HepG2 (cell line): ENCODE measurements around the gene OSBP. TPM values are rescaled to one million over a fixed set of nuclear protein-coding genes. Genes with fewer than 3 reads are reported as not detected.
A peak's percentile ranks its signal among the peaks of the same experiment; 100 is the strongest.

ENCODE experiments used
- ATAC-seq: fragments of 200-7000 bp; cut with Tn5 transposase; 3 replicates; pipeline ENCODE4 v1.9.1; 2020; ENCODE audit warnings: mild to moderate bottlenecking, moderate library complexity
- BruUV-seq: library from RNA; stranded (reverse); fragments of 400-500 nt; replicated peaks from 2 replicates; lab custom pipeline; 2021; lab: Mats Ljungman, UMichigan
- CTCF ChIA-PET: fragments of 300-600 bp; formaldehyde crosslinking; extraction: SDS; loops from one replicate; lab custom pipeline; 2021; ENCODE audit warnings: low total read pairs, inconsistent platforms, low intra/inter-chr PET ratio; lab: Yijun Ruan, JAX
- POLR2A ChIA-PET: fragments of 350-600 bp; sonication (Branson Sonifier 250); formaldehyde crosslinking; loops from one replicate; lab custom pipeline; 2020; ENCODE audit warnings: antibody characterized with exemption, inconsistent platforms; lab: Yijun Ruan, JAX
- DNase-seq: peaks from one replicate; pipeline ENCODE4 v3.0.0-alpha.2; 2015; ENCODE audit warnings: low spot score
- FAIRE-seq: peaks from 3 replicates; lab custom pipeline; 2011; peaks lifted over from hg19 to GRCh38; lab: Jason Lieb, UNC
- H2AFZ ChIP-seq: one replicate; pipeline ENCODE4 v1.6.1; 2011; ENCODE audit warnings: low read length, inconsistent platforms
- H3K27ac ChIP-seq: fragments of 300-600 bp; 3 replicates; pipeline ENCODE4 v1.8.0; 2011; ENCODE audit warnings: mixed run types, mild to moderate bottlenecking, mixed read lengths, low read length, inconsistent platforms; ENCODE audit not compliant: insufficient read depth; ENCODE audit errors: extremely low read length
- H3K27me3 ChIP-seq, 2 experiments: fragments of 200-600 bp in 1 of 2; 2 replicates in 1 of 2; 3 replicates in 1 of 2; pipeline versions ENCODE4 v1.6.0 to v1.8.0; 2011; ENCODE audit warnings: low read length in 2 of 2, mild to moderate bottlenecking in 2 of 2, moderate library complexity in 2 of 2, inconsistent platforms in 1 of 2; ENCODE audit not compliant: insufficient read depth in 2 of 2, control insufficient read depth in 1 of 2
- H3K36me3 ChIP-seq, 2 experiments: fragments of 200-600 bp in 1 of 2; replicated peaks in 1 of 2; 2 replicates in 1 of 2; 3 replicates in 1 of 2; pipeline versions ENCODE4 v1.5.1 to v1.8.0; 2011; ENCODE audit warnings: low read length in 2 of 2, inconsistent platforms in 1 of 2; ENCODE audit not compliant: insufficient read depth in 2 of 2, control insufficient read depth in 1 of 2
- H3K4me1 ChIP-seq: 2 replicates; pipeline ENCODE4 v1.5.1; 2012; ENCODE audit warnings: low read length, inconsistent platforms; ENCODE audit not compliant: insufficient read depth
- H3K4me2 ChIP-seq: 2 replicates; pipeline ENCODE4 v1.6.0; 2011; ENCODE audit warnings: low read depth, low read length, inconsistent platforms
- H3K4me3 ChIP-seq, 3 experiments: fragments of 200-600 bp in 1 of 3; sonication (generic), shearing (Covaris generic) in 1 of 3; replicated peaks in 1 of 3; 2 replicates each; pipeline ENCODE4 v1.5.1; 2011 to 2016; ENCODE audit warnings: low read length in 3 of 3, inconsistent platforms in 2 of 3, low read depth in 2 of 3, mild to moderate bottlenecking in 2 of 3, control low read depth in 1 of 3, mixed read lengths in 1 of 3; ENCODE audit not compliant: insufficient read depth in 1 of 3
- H3K79me2 ChIP-seq: one replicate; pipeline ENCODE4 v1.6.1; 2011; ENCODE audit warnings: low read length, inconsistent platforms; ENCODE audit not compliant: insufficient read depth
- H3K9ac ChIP-seq: 2 replicates; pipeline ENCODE4 v1.6.0; 2011; ENCODE audit warnings: mild to moderate bottlenecking, low read depth, low read length, inconsistent platforms; ENCODE audit not compliant: insufficient read depth
- H3K9me3 ChIP-seq: 2 replicates; pipeline ENCODE4 v1.5.1; 2012; ENCODE audit warnings: mild to moderate bottlenecking, low read length
- H4K20me1 ChIP-seq: 2 replicates; pipeline ENCODE4 v1.6.0; 2011; ENCODE audit warnings: inconsistent platforms, mild to moderate bottlenecking, low read length, moderate library complexity; ENCODE audit not compliant: insufficient read depth
- CEBPB ChIP-seq: IDR thresholded peaks from 2 replicates; pipeline ENCODE4 v1.6.1; 2011; ENCODE audit warnings: low read depth, low read length, improper control_type of control experiment, borderline replicate concordance
- HMGA1 ChIP-seq: sonication (generic); formaldehyde crosslinking; conservative IDR thresholded peaks from 2 replicates; pipeline ENCODE4 v1.4.0; 2020; ENCODE audit warnings: missing genetic modification reagents
- KLF6 ChIP-seq: IDR thresholded peaks from 2 replicates; pipeline ENCODE4 v1.8.0; 2016; ENCODE audit warnings: missing biosample characterization, missing genetic modification reagents
- SPEN ChIP-seq: sonication (generic); formaldehyde crosslinking; IDR thresholded peaks from 2 replicates; pipeline ENCODE4 v1.5.1; 2020; ENCODE audit warnings: low read depth, mild to moderate bottlenecking, missing genetic modification reagents
- ZNF337 ChIP-seq: sonication (generic); formaldehyde crosslinking; IDR thresholded peaks from 2 replicates; pipeline ENCODE4 v1.5.1; 2020; ENCODE audit warnings: missing genetic modification reagents, low read depth, mild to moderate bottlenecking, borderline replicate concordance
- WGBS: methylation state at CpG from one replicate; pipeline ENCODE4 v1.1.6; 2017; ENCODE audit warnings: low lambda C conversion rate; 5-methylcytosine and 5-hydroxymethylcytosine counted together
- in situ Hi-C: cut with HindIII; loops from 2 replicates; pipeline ENCODE4 v1.10.0; 2017; ENCODE audit warnings: low pct_unique_long_range_greater_than_20kb; ENCODE audit not compliant: extremely low pct_ligation_motif_present
- intact Hi-C: fragments of 100-400 bp; cut with micrococcal nuclease; formaldehyde crosslinking; loops from one replicate; pipeline ENCODE4 v1.10.0; 2022; ENCODE audit not compliant: unreplicated experiment
- polyA plus RNA-seq, 8 experiments: library from polyadenylated mRNA; depleted of rRNA in 3 of 8; stranded (reverse) in 7 of 8; unstranded in 1 of 8; fragments of >200 nt; fragmentation: Illumina TruSeq in 4 of 8; extraction: Trizol in 4 of 8; gene quantifications; 2 replicates each; pipeline versions ENCODE4 v1.2.1 to v1.2.3, GENCODE V29; 2011 to 2016; ENCODE audit warnings: low read depth in 4 of 8, missing spikeins in 1 of 8, mixed read lengths in 1 of 8; ENCODE audit not compliant: insufficient read depth in 1 of 8
- total RNA-seq, 5 experiments: library from RNA; depleted of rRNA; stranded (reverse); fragments of >200 nt; fragmentation: Illumina TruSeq; extraction: Trizol; gene quantifications; 2 replicates each; pipeline ENCODE4 v1.2.3, GENCODE V29; 2016; ENCODE audit warnings: low read depth in 1 of 5
- TF ChIP-seq, protein P1 (sequence below): sonication (generic); formaldehyde crosslinking; IDR thresholded peaks from 2 replicates; pipeline ENCODE4 v1.4.0; 2020; ENCODE audit warnings: missing genetic modification reagents
- TF ChIP-seq, protein P2 (sequence below): sonication (generic); formaldehyde crosslinking; IDR thresholded peaks from 2 replicates; pipeline ENCODE4 v1.4.0; 2020; ENCODE audit warnings: mild to moderate bottlenecking, missing genetic modification reagents

Gene OSBP
- total and polyA plus RNA-seq, 2 of the 13 experiments (the other 11 are each of a cell fraction or from before 2014, with no cell fraction given): 12.1 to 13.5 TPM

DNA sequence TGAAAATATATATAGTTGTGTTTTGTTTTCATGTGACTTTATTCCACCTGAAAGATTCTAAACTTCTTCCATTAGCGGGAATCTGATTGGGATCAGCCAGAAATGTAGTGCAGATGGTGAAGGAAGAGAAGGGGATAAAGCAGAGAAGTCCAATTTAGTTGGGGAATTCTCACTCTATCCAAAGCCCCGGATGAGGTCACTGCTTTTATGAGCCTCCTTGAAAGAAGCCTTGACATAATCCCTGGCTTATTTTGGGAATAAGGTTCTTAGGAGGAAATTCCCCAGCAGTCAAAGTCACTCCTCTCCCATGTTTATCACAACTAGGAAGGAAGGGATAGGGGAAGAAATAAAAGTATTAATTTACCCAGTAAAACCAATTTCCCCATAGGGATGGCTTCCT lies 41.1 kb downstream of the OSBP start (continued):
- TF ChIP-seq SPEN (CRISPR knock-in tag) (no peak), HMGA1 (no peak), KLF6 (CRISPR knock-in tag) (no peak)
- TF ChIP-seq, protein P1, sequence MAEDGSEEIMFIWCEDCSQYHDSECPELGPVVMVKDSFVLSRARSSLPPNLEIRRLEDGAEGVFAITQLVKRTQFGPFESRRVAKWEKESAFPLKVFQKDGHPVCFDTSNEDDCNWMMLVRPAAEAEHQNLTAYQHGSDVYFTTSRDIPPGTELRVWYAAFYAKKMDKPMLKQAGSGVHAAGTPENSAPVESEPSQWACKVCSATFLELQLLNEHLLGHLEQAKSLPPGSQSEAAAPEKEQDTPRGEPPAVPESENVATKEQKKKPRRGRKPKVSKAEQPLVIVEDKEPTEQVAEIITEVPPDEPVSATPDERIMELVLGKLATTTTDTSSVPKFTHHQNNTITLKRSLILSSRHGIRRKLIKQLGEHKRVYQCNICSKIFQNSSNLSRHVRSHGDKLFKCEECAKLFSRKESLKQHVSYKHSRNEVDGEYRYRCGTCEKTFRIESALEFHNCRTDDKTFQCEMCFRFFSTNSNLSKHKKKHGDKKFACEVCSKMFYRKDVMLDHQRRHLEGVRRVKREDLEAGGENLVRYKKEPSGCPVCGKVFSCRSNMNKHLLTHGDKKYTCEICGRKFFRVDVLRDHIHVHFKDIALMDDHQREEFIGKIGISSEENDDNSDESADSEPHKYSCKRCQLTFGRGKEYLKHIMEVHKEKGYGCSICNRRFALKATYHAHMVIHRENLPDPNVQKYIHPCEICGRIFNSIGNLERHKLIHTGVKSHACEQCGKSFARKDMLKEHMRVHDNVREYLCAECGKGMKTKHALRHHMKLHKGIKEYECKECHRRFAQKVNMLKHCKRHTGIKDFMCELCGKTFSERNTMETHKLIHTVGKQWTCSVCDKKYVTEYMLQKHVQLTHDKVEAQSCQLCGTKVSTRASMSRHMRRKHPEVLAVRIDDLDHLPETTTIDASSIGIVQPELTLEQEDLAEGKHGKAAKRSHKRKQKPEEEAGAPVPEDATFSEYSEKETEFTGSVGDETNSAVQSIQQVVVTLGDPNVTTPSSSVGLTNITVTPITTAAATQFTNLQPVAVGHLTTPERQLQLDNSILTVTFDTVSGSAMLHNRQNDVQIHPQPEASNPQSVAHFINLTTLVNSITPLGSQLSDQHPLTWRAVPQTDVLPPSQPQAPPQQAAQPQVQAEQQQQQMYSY (CRISPR knock-in tag): no peak
- TF ChIP-seq, protein P2, sequence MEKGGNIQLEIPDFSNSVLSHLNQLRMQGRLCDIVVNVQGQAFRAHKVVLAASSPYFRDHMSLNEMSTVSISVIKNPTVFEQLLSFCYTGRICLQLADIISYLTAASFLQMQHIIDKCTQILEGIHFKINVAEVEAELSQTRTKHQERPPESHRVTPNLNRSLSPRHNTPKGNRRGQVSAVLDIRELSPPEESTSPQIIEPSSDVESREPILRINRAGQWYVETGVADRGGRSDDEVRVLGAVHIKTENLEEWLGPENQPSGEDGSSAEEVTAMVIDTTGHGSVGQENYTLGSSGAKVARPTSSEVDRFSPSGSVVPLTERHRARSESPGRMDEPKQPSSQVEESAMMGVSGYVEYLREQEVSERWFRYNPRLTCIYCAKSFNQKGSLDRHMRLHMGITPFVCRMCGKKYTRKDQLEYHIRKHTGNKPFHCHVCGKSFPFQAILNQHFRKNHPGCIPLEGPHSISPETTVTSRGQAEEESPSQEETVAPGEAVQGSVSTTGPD (CRISPR knock-in tag): no peak

DNA sequence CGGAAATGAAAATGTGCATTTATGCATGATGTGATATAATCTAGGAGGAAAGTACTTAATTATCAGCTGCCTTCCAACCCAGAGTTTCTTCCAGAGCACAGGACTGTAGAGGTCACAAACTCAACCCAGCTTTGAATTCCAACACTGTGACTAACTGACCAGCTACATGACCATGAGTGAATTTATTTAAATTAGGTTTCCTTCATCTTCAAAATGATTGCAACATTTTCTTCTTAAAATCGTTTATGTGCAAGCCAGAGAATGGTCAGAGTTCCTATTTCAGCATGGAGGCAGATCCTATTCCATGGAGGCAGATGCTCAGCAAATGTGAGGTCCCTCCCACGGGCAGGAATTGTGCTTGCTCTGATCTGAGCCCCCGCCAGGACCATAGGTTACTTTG lies 42.4 kb downstream of the OSBP start:
- Histone ChIP-seq H2AFZ (no peak overlapping the region), H3K27me3 (no peaks in the 10 kb centered on the region), H3K36me3 (peaks cover 11 to 27% of the 10 kb centered on the region in 2 experiments), H3K79me2 (no peaks in the 10 kb centered on the region), H3K9ac (no peak overlapping the region), H3K4me2 (no peak overlapping the region), H3K4me3 (no peak overlapping the region), H3K4me1 (peaks cover 12% of the 10 kb centered on the region; the same call in 1 of the 2 replicates), H3K27ac (no peak overlapping the region), H3K9me3 (no peaks in the 10 kb centered on the region), H4K20me1 (no peaks in the 10 kb centered on the region)
- WGBS: 67% methylated on average over 4 of the region's 4 CpGs
- intact Hi-C loops (no loop called here), in situ Hi-C loops (no loop called here)
- no peak for FAIRE-seq
- CTCF ChIA-PET: no interaction called here
- no peak for DNase-seq
- no TSS peak for BruUV-seq
- POLR2A ChIA-PET: interaction anchor here (0.7 kb wide), 1 partner anchor 43 kb away, joined by 3 read pairs; no protein-coding TSS in a partner anchor
- no peak for ATAC-seq
- TF ChIP-seq CEBPB (0 out of 2 replicates have a peak, but pooled peaks have one; percentile 6), ZNF337 (CRISPR knock-in tag) (no peak)
- TF ChIP-seq, all 625 proteins: peak for 1
